PC-3 (cell line): ENCODE data around the gene SDK2. TPM values are rescaled to one million over a fixed set of nuclear protein-coding genes. Genes with fewer than 3 reads are reported as not detected.
A peak's percentile ranks its signal among the peaks of the same experiment; 100 is the strongest.
"Not testable (repeated sequence)": the region's sequence is repeated elsewhere in the genome, so short reads cannot be mapped to it uniquely, and the experiment has no call there.

ENCODE experiments used
- ATAC-seq: fragments of 200-7000 bp; cut with Tn5 transposase; 2 replicates; pipeline ENCODE4 v1.9.1; 2020; ENCODE audit warnings: mild to moderate bottlenecking, moderate library complexity
- BruUV-seq: library from RNA; stranded (reverse); fragments of 400-500 nt; replicated peaks from 2 replicates; lab custom pipeline; 2021; lab: Mats Ljungman, UMichigan
- CTCF ChIA-PET: fragments of 300-600 bp; sonication (Branson Sonifier 250); formaldehyde crosslinking; loops from one replicate; lab custom pipeline; 2022; ENCODE audit warnings: antibody characterized with exemption; lab: Charles Lee
- POLR2A ChIA-PET: fragments of 300-600 bp; sonication (Branson Sonifier 250); formaldehyde crosslinking; loops from one replicate; lab custom pipeline; 2022; ENCODE audit warnings: antibody characterized with exemption; ENCODE audit not compliant: unreplicated experiment; lab: Charles Lee
- DNase-seq: peaks from one replicate; pipeline ENCODE4 v3.0.0-alpha.2; 2015
- H2AFZ ChIP-seq: fragments of 300-600 bp; sonication (generic); 2 replicates; pipeline ENCODE4 v1.6.0; 2016; ENCODE audit warnings: antibody characterized with exemption, low read length
- H3F3A ChIP-seq: fragments of 300-600 bp; sonication (generic); one replicate; pipeline ENCODE4 v1.6.0; 2017; ENCODE audit warnings: antibody characterized with exemption, low read length, control low read depth, mild to moderate bottlenecking; ENCODE audit not compliant: unreplicated experiment
- H3K27ac ChIP-seq: fragments of 300-600 bp; sonication (generic); 2 replicates; pipeline ENCODE4 v1.5.1; 2016; ENCODE audit warnings: mild to moderate bottlenecking, low read length
- H3K27me3 ChIP-seq: fragments of 300-600 bp; sonication (generic); 2 replicates; pipeline ENCODE4 v1.6.1; 2016; ENCODE audit warnings: low read length, mixed read lengths
- H3K36me3 ChIP-seq: fragments of 300-600 bp; sonication (generic); 2 replicates; pipeline ENCODE4 v1.6.1; 2016; ENCODE audit warnings: low read depth, mixed run types, low read length, mixed read lengths
- H3K4me1 ChIP-seq: fragments of 300-600 bp; sonication (generic); 2 replicates; pipeline ENCODE4 v1.5.1; 2016; ENCODE audit warnings: low read length; ENCODE audit not compliant: insufficient read depth
- H3K4me2 ChIP-seq: fragments of 300-600 bp; sonication (generic); 2 replicates; pipeline ENCODE4 v1.6.0; 2016; ENCODE audit warnings: low read length
- H3K4me3 ChIP-seq: fragments of 300-600 bp; sonication (generic); 2 replicates; pipeline ENCODE4 v1.5.1; 2016; ENCODE audit warnings: mild to moderate bottlenecking, low read length, mixed read lengths
- H3K79me2 ChIP-seq: fragments of 300-600 bp; sonication (generic); 2 replicates; pipeline ENCODE4 v1.6.1; 2017; ENCODE audit warnings: low read length, mixed read lengths
- H3K9ac ChIP-seq: fragments of 300-600 bp; sonication (generic); 2 replicates; pipeline ENCODE4 v1.6.0; 2016; ENCODE audit warnings: mild to moderate bottlenecking, low read length
- H3K9me2 ChIP-seq: fragments of 300-600 bp; sonication (generic); replicated peaks from 2 replicates; pipeline ENCODE4 v1.6.1; 2016; ENCODE audit warnings: mixed run types, low read length, mixed read lengths
- H3K9me3 ChIP-seq: fragments of 300-600 bp; sonication (generic); 2 replicates; pipeline ENCODE4 v1.6.1; 2016; ENCODE audit warnings: low read length, mixed read lengths
- H4K20me1 ChIP-seq: fragments of 300-600 bp; sonication (generic); 2 replicates; pipeline ENCODE4 v1.6.1; 2016; ENCODE audit warnings: low read length, mixed read lengths
- EZH2 ChIP-seq: fragments of 300-600 bp; sonication (generic); IDR thresholded peaks from one replicate; pipeline ENCODE4 v1.6.1; 2017; ENCODE audit warnings: antibody characterized with exemption, mild to moderate bottlenecking, low read length; ENCODE audit not compliant: unreplicated experiment
- EZH2phosphoT487 ChIP-seq: fragments of 300-600 bp; sonication (generic); IDR thresholded peaks from 2 replicates; pipeline ENCODE4 v1.6.1; 2018; ENCODE audit warnings: mild to moderate bottlenecking, antibody characterized with exemption, low read length, borderline replicate concordance
- intact Hi-C: fragments of 100-400 bp; cut with micrococcal nuclease; formaldehyde crosslinking; loops from 2 replicates; pipeline ENCODE4 v1.9.0; 2023
- total RNA-seq: library from RNA; depleted of rRNA; stranded (reverse); fragments of >200 nt; gene quantifications from 2 replicates; pipeline ENCODE4 v1.2.3, GENCODE V29; 2014
- TF ChIP-seq, protein P1 (sequence below): fragments of 300-600 bp; sonication (generic); conservative IDR thresholded peaks from 2 replicates; pipeline ENCODE4 v1.5.1; 2017; ENCODE audit warnings: antibody characterized with exemption, low read depth, mild to moderate bottlenecking, low read length

The SDK2 gene
- total RNA-seq, 1 experiment from 2014 or later = 0.07 TPM

- Histone ChIP-seq H3K36me3 (no peaks in the 10 kb centered on the region), H3K9me2 (no peaks in the 10 kb centered on the region), H3K4me3 (no peak overlapping the region), H2AFZ (no peak overlapping the region), H3K4me1 (no peaks in the 10 kb centered on the region), H3K27me3 (peaks cover 54% of the 10 kb centered on the region), H3F3A (no peaks in the 10 kb centered on the region), H3K9me3 (no peaks in the 10 kb centered on the region), H3K79me2 (no peaks in the 10 kb centered on the region), H3K4me2 (no peak overlapping the region), H3K27ac (no peak overlapping the region), H4K20me1 (no peaks in the 10 kb centered on the region), H3K9ac (no peak overlapping the region)
- BruUV-seq = no TSS peak
- DNase-seq = no peak
- intact Hi-C loops = no loop called here
- CTCF ChIA-PET = no interaction called here
- POLR2A ChIA-PET = no interaction called here
- ATAC-seq = no peak
- TF ChIP-seq EZH2phosphoT487 = no peak
- no peak for TF ChIP-seq EZH2
- TF ChIP-seq, protein P1, sequence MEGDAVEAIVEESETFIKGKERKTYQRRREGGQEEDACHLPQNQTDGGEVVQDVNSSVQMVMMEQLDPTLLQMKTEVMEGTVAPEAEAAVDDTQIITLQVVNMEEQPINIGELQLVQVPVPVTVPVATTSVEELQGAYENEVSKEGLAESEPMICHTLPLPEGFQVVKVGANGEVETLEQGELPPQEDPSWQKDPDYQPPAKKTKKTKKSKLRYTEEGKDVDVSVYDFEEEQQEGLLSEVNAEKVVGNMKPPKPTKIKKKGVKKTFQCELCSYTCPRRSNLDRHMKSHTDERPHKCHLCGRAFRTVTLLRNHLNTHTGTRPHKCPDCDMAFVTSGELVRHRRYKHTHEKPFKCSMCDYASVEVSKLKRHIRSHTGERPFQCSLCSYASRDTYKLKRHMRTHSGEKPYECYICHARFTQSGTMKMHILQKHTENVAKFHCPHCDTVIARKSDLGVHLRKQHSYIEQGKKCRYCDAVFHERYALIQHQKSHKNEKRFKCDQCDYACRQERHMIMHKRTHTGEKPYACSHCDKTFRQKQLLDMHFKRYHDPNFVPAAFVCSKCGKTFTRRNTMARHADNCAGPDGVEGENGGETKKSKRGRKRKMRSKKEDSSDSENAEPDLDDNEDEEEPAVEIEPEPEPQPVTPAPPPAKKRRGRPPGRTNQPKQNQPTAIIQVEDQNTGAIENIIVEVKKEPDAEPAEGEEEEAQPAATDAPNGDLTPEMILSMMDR = no peak
These were observed 188.5 kb downstream of the SDK2 start for GRCh38 chr17:73455767-73456166.

GRCh38 chr17:73455050-73455687 lies 189.1 kb downstream of the SDK2 start:
- Histone ChIP-seq H2AFZ (no peak overlapping the region), H3K4me2 (no peak overlapping the region), H3K4me1 (no peaks in the 10 kb centered on the region), H4K20me1 (no peaks in the 10 kb centered on the region), H3K27ac (no peak overlapping the region), H3K36me3 (no peaks in the 10 kb centered on the region), H3K9ac (no peak overlapping the region), H3F3A (no peaks in the 10 kb centered on the region), H3K79me2 (no peaks in the 10 kb centered on the region), H3K27me3 (peaks cover 59% of the 10 kb centered on the region), H3K4me3 (no peak overlapping the region), H3K9me3 (no peaks in the 10 kb centered on the region), H3K9me2 (no peaks in the 10 kb centered on the region)
- ATAC-seq (peak; percentile 51), DNase-seq (no peak)
- BruUV-seq = no TSS peak
- ChIA-PET POLR2A (no interaction called here), CTCF (no interaction called here)
- no peak for TF ChIP-seq EZH2phosphoT487
- TF ChIP-seq EZH2 = no peak
- TF ChIP-seq, protein P1 = no peak
- intact Hi-C loops = no loop called here

DNA sequence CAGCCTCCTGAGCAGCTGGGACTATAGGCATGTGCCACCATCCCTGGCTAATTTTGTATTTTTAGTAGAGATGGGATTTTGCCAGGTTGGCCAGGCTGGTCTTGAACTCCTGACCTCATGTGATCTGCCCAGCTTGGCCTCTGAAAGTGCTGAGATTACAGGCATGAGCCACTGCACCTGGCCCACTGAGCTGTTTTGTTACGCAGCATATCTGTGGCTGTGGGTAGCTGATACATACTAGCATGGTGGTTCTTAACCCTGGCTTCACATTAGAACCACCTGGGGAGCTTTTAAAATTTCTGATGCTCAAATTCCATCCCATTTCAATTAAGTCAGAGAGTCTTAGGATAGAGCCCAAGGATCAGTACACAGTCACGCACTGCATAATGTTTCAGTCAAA lies 190.8 kb downstream of the SDK2 start:
- H3K36me3 ChIP-seq, H3F3A ChIP-seq, intact Hi-C loops, H3K79me2 ChIP-seq, CTCF ChIA-PET, H2AFZ ChIP-seq, BruUV-seq, H3K4me2 ChIP-seq, ATAC-seq, POLR2A ChIA-PET, H3K27ac ChIP-seq, H3K4me3 ChIP-seq, H3K4me1 ChIP-seq, H3K9me3 ChIP-seq, H3K9me2 ChIP-seq, H3K9ac ChIP-seq, DNase-seq, H4K20me1 ChIP-seq: not testable (repeated sequence)
- H3K27me3 ChIP-seq = peaks cover 68% of the 10 kb centered on the region
